Measurements from ENCODE around the gene APOL1. TPM values are rescaled to one million over a fixed set of nuclear protein-coding genes. Genes with fewer than 3 reads are reported as not detected.
"Not testable (repeated sequence)": the region's sequence is repeated elsewhere in the genome, so short reads cannot be mapped to it uniquely, and the experiment has no call there.

APOL1 gene
- total RNA-seq, 1 donor from 2014 or later, result 1.7 TPM

GRCh38 chr22:36253523-36254490 is 874 bp downstream of the APOL1 start:
- Mint-ChIP-seq H3K27me3 (ENCODE audit: low read depth) (peaks cover 12% of the 10 kb centered on the region), H3K27ac (peak overlapping the region; percentile 61), H3K9me3 (peaks cover 10% of the 10 kb centered on the region), H3K4me3 (no peak overlapping the region), H3K4me1 (peaks cover 35% of the 10 kb centered on the region), H3K36me3 (peaks cover 4% of the 10 kb centered on the region)
- no peak for DNase-seq (ENCODE audit: low spot score in 2 of 2, unreplicated experiment in 2 of 2)
- TF ChIP-seq CTCF (IDR thresholded peaks at IDR 0.05; ENCODE audit: unreplicated experiment), result no peak

GRCh38 chr22:36255572-36255971 is 2.6 kb downstream of the APOL1 start:
- not testable (repeated sequence) for H3K4me3 Mint-ChIP-seq; DNase-seq (ENCODE audit: low spot score in 2 of 2, unreplicated experiment in 2 of 2)
- peaks cover 52% of the 10 kb centered on the region for H3K4me1 Mint-ChIP-seq

GRCh38 chr22:36256478-36256877 is 3.5 kb downstream of the APOL1 start:
- TF ChIP-seq CTCF (IDR thresholded peaks at IDR 0.05; ENCODE audit: unreplicated experiment), result no peak
- Mint-ChIP-seq H3K27ac (peak overlapping the region; percentile 3), H3K27me3 (ENCODE audit: low read depth) (peaks cover 12% of the 10 kb centered on the region), H3K36me3 (no peaks in the 10 kb centered on the region), H3K4me1 (peaks cover 55% of the 10 kb centered on the region), H3K9me3 (no peaks in the 10 kb centered on the region), H3K4me3 (no peak overlapping the region)
- no peak for DNase-seq (ENCODE audit: low spot score in 2 of 2, unreplicated experiment in 2 of 2)

More at GRCh38 chr22:36255572-36255971, 2.6 kb downstream of the APOL1 start:
- H3K27ac Mint-ChIP-seq, H3K36me3 Mint-ChIP-seq, H3K9me3 Mint-ChIP-seq: not testable (repeated sequence)
- H3K27me3 Mint-ChIP-seq (ENCODE audit: low read depth), result peaks cover 12% of the 10 kb centered on the region

DNA sequence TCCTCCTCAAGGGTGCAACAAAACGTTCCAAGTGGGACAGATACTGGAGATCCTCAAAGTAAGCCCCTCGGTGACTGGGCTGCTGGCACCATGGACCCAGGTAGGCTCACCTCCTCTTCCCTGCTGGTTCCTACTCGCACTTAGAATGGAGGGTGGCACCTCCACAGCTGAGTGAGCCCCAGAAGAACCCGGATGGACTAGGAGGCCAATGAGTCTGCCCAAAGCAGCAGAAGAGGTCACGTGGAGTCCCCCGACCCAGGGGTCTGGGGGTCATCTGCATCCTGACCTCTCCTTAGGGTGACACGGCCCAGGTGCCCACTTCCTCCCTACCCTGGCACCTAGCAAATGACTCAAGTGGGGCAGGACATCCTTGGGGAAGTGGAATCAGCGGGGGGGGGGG is 4.4 kb downstream of the APOL1 start:
- no peak for DNase-seq (ENCODE audit: low spot score in 2 of 2, unreplicated experiment in 2 of 2)
- Mint-ChIP-seq H3K4me1 (peaks cover 49% of the 10 kb centered on the region), H3K36me3 (no peaks in the 10 kb centered on the region), H3K9me3 (no peaks in the 10 kb centered on the region), H3K27ac (no peak overlapping the region), H3K27me3 (ENCODE audit: low read depth) (peaks cover 12% of the 10 kb centered on the region), H3K4me3 (no peak overlapping the region)
- TF ChIP-seq CTCF (IDR thresholded peaks at IDR 0.05; ENCODE audit: unreplicated experiment), result no peak

DNA sequence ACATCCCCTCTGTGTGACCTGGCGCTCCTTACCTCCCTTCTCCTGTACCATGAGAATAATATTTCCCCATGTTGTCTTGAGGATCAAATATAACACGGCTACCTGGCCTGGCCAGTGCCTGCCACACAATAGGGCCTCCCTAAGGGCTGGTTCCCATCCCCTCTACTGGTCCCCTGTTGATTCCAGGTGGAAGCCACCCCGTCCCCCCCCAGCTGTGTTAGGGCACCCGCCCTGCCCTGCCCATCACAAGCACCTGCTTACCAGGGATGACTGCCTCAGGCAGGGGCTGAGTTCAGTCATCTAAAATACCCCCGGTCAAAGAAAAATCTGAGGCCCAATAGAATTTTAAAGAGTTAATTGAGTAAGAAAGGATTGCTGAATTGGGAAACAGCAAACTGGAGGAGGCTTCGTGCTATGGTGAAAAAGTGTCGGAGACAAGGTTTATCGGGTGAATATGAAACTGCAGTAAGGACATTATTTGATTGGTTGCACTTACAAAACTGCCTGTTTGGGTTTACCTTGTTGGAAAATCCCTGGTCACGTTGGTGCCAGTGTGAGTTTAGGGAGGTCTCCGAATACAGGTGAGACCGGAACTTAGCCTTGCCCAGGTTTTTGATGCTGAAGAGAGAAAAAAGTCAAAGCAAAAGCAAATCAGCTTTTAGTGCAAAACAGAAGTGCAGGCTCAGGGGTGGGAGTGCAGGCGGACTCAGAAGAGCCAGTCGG is 5.2 kb downstream of the APOL1 start:
- H3K4me3 Mint-ChIP-seq, result no peak overlapping the region
- no peak for DNase-seq (ENCODE audit: low spot score in 2 of 2, unreplicated experiment in 2 of 2)
- peaks cover 42% of the 10 kb centered on the region for H3K4me1 Mint-ChIP-seq
- H3K27me3 Mint-ChIP-seq (ENCODE audit: low read depth), result peaks cover 5% of the 10 kb centered on the region
- no peaks in the 10 kb centered on the region for H3K36me3 Mint-ChIP-seq
- no peak for TF ChIP-seq CTCF (IDR thresholded peaks at IDR 0.05; ENCODE audit: unreplicated experiment)
- peak overlapping the region; percentile 95 for H3K27ac Mint-ChIP-seq
- no peaks in the 10 kb centered on the region for H3K9me3 Mint-ChIP-seq
